ENCODE measurements around the gene NEK2.

GRCh38 chr1:211714154-211714553, 38.7 kb upstream of the NEK2 start:
- TF ChIP-seq POLR2A (IDR thresholded peaks at IDR 0.05) = no peak
- no peak for TF ChIP-seq CTCF (IDR thresholded peaks at IDR 0.05)

Data from uterus (tissue), 2 donors.